ENCODE results near the gene UGGT1.
"Not testable (repeated sequence)": the region's sequence is repeated elsewhere in the genome, so short reads cannot be mapped to it uniquely, and the experiment has no call there.

DNA sequence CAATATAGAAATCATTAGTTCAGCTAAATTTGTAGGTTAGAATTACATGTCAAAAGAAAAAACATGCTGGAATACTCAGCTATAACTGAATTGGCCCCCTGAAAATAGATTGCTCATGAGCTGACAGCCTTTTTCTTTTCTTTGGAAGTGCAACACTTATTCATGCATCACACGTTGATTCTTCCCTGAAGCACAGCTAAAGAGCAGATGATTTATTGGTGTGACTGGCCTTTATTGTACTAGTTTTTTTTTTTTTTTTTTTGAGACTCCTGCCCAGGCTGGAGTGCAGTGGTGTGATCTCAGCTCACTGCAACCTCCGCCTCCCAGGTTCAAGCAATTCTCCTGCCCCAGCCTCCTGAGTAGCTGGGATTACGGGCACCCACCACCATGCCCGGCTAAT is 83.1 kb downstream of the UGGT1 start:
- not testable (repeated sequence) for TF ChIP-seq BMI1 (IDR thresholded peaks at IDR 0.05; ENCODE audit: low read length); ZNF668 (CRISPR knock-in tag; IDR thresholded peaks at IDR 0.05)
- TF ChIP-seq, protein P1, sequence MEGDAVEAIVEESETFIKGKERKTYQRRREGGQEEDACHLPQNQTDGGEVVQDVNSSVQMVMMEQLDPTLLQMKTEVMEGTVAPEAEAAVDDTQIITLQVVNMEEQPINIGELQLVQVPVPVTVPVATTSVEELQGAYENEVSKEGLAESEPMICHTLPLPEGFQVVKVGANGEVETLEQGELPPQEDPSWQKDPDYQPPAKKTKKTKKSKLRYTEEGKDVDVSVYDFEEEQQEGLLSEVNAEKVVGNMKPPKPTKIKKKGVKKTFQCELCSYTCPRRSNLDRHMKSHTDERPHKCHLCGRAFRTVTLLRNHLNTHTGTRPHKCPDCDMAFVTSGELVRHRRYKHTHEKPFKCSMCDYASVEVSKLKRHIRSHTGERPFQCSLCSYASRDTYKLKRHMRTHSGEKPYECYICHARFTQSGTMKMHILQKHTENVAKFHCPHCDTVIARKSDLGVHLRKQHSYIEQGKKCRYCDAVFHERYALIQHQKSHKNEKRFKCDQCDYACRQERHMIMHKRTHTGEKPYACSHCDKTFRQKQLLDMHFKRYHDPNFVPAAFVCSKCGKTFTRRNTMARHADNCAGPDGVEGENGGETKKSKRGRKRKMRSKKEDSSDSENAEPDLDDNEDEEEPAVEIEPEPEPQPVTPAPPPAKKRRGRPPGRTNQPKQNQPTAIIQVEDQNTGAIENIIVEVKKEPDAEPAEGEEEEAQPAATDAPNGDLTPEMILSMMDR (IDR thresholded peaks at IDR 0.05 in 2 of 3, conservative IDR thresholded peaks at IDR 0.05 in 1 of 3; ENCODE audit: insufficient read depth in 2 of 3, low read depth in 1 of 3, low read length in 3 of 3), result not testable (repeated sequence)
